IMR-90 (cell line): ENCODE measurements around the gene SLC25A41. TPM values are rescaled to one million over a fixed set of nuclear protein-coding genes. Genes with fewer than 3 reads are reported as not detected.

ENCODE experiments used
- ATAC-seq: fragments of 200-7000 bp; cut with Tn5 transposase; 2 replicates; pipeline ENCODE4 v1.9.1; 2020; ENCODE audit warnings: low read depth, mild to moderate bottlenecking, moderate library complexity
- BruUV-seq: library from RNA; stranded (reverse); fragments of 400-500 nt; replicated peaks from 2 replicates; lab custom pipeline; 2021; lab: Mats Ljungman, UMichigan
- CTCF ChIA-PET: fragments of 300-600 bp; formaldehyde crosslinking; extraction: SDS; loops from one replicate; lab custom pipeline; 2021; ENCODE audit warnings: antibody characterized with exemption; lab: Yijun Ruan, JAX
- POLR2A ChIA-PET: fragments of 300-600 bp; sonication (Branson Sonifier 250); formaldehyde crosslinking; loops from one replicate; lab custom pipeline; 2022; ENCODE audit warnings: antibody characterized with exemption; ENCODE audit not compliant: unreplicated experiment; lab: Charles Lee
- DNase-seq: peaks from one replicate; pipeline ENCODE4 v3.0.0; 2013
- H2AFZ ChIP-seq: replicated peaks from 2 replicates; pipeline ENCODE3; 2013; ENCODE audit warnings: low read length, mild to moderate bottlenecking; ENCODE audit not compliant: poor library complexity
- H2AK5ac ChIP-seq: 2 replicates; pipeline ENCODE4 v1.6.1; 2013; ENCODE audit warnings: low read depth, low read length, inconsistent platforms
- H2AK9ac ChIP-seq: replicated peaks from 2 replicates; pipeline ENCODE3; 2013; ENCODE audit warnings: mild to moderate bottlenecking, low read depth, low read length, moderate library complexity; ENCODE audit not compliant: poor library complexity
- H2BK120ac ChIP-seq: 2 replicates; pipeline ENCODE4 v1.6.1; 2013; ENCODE audit warnings: low read depth, low read length, inconsistent platforms
- H2BK15ac ChIP-seq: 3 replicates; pipeline ENCODE4 v1.6.1; 2013; ENCODE audit warnings: low read depth, low read length, inconsistent platforms
- H2BK20ac ChIP-seq: 2 replicates; pipeline ENCODE4 v1.6.1; 2013; ENCODE audit warnings: low read depth, mild to moderate bottlenecking, inconsistent platforms, low read length, moderate library complexity
- H2BK5ac ChIP-seq: 2 replicates; pipeline ENCODE4 v1.6.1; 2013; ENCODE audit warnings: mild to moderate bottlenecking, low read depth, low read length, inconsistent platforms; ENCODE audit not compliant: poor library complexity, severe bottlenecking
- H3K14ac ChIP-seq: replicated peaks from 2 replicates; pipeline ENCODE4 v1.6.1; 2013; ENCODE audit warnings: low read depth, low read length, inconsistent platforms
- H3K18ac ChIP-seq: 2 replicates; pipeline ENCODE4 v1.6.1; 2013; ENCODE audit warnings: low read depth, low read length, control low read depth
- H3K23ac ChIP-seq: 2 replicates; pipeline ENCODE4 v1.6.1; 2013; ENCODE audit warnings: low read depth, low read length, inconsistent platforms
- H3K27ac ChIP-seq: 2 replicates; pipeline ENCODE4 v1.5.1; 2013; ENCODE audit warnings: mild to moderate bottlenecking, control low read depth, low read length; ENCODE audit not compliant: insufficient read depth
- H3K27me3 ChIP-seq: 2 replicates; pipeline ENCODE4 v1.6.1; 2013; ENCODE audit warnings: low read length; ENCODE audit not compliant: control insufficient read depth, insufficient read depth
- H3K36me3 ChIP-seq: 2 replicates; pipeline ENCODE4 v1.6.1; 2013; ENCODE audit warnings: low read length, mixed read lengths; ENCODE audit not compliant: control insufficient read depth, insufficient read depth
- H3K4ac ChIP-seq: 2 replicates; pipeline ENCODE4 v1.6.1; 2013; ENCODE audit warnings: low read depth, low read length, inconsistent platforms
- H3K4me1 ChIP-seq: 2 replicates; pipeline ENCODE4 v1.6.1; 2013; ENCODE audit warnings: low read length, mixed read lengths; ENCODE audit not compliant: control insufficient read depth, insufficient read depth
- H3K4me2 ChIP-seq: 2 replicates; pipeline ENCODE4 v1.6.1; 2013; ENCODE audit warnings: low read depth, mild to moderate bottlenecking, control low read depth, low read length, moderate library complexity
- H3K4me3 ChIP-seq: 2 replicates; pipeline ENCODE4 v1.5.1; 2013; ENCODE audit warnings: low read depth, mild to moderate bottlenecking, control low read depth, low read length, moderate library complexity; ENCODE audit not compliant: insufficient read depth
- H3K56ac ChIP-seq: 2 replicates; pipeline ENCODE4 v1.6.1; 2013; ENCODE audit warnings: low read length, inconsistent platforms; ENCODE audit not compliant: insufficient read depth; ENCODE audit errors: extremely low read depth
- H3K79me1 ChIP-seq, 2 experiments: 2 replicates each; pipeline ENCODE4 v1.6.1; 2013; ENCODE audit warnings: low read length in 2 of 2, inconsistent platforms in 1 of 2, low read depth in 1 of 2
- H3K9ac ChIP-seq: 2 replicates; pipeline ENCODE4 v1.6.1; 2013; ENCODE audit warnings: low read depth, low read length, control low read depth
- H3K9me1 ChIP-seq: 2 replicates; pipeline ENCODE4 v1.6.1; 2013; ENCODE audit warnings: low read length, inconsistent platforms; ENCODE audit not compliant: insufficient read depth
- H3K9me3 ChIP-seq: 2 replicates; pipeline ENCODE4 v1.6.1; 2013; ENCODE audit warnings: low read length; ENCODE audit not compliant: control insufficient read depth, insufficient read depth
- H4K20me1 ChIP-seq: 2 replicates; pipeline ENCODE4 v1.6.1; 2013; ENCODE audit warnings: low read length, inconsistent platforms; ENCODE audit not compliant: insufficient read depth
- H4K5ac ChIP-seq: 2 replicates; pipeline ENCODE4 v1.6.1; 2013; ENCODE audit warnings: mild to moderate bottlenecking, low read depth, low read length, control low read depth
- H4K8ac ChIP-seq, 2 experiments: 2 replicates each; pipeline ENCODE4 v1.6.1; 2013; ENCODE audit warnings: low read depth in 2 of 2, low read length in 2 of 2, control low read depth in 1 of 2, inconsistent platforms in 1 of 2
- H4K91ac ChIP-seq: 2 replicates; pipeline ENCODE4 v1.6.1; 2013; ENCODE audit warnings: low read depth, low read length, inconsistent platforms; ENCODE audit not compliant: insufficient read depth
- BHLHE40 ChIP-seq: fragments of 150-350 bp; IDR thresholded peaks from 2 replicates; pipeline ENCODE4 v1.6.1; 2016; ENCODE audit warnings: mild to moderate bottlenecking, low read depth, low read length
- CEBPB ChIP-seq: IDR thresholded peaks from 2 replicates; pipeline ENCODE4 v1.6.1; 2012; ENCODE audit warnings: low read depth, low read length, improper control_type of control experiment
- CHD1 ChIP-seq: IDR thresholded peaks from 2 replicates; pipeline ENCODE4 v1.6.1; 2012; ENCODE audit warnings: low read depth, low read length, improper control_type of control experiment
- CTCF ChIP-seq: conservative IDR thresholded peaks from 2 replicates; pipeline ENCODE4 v1.5.1; 2012; ENCODE audit warnings: mild to moderate bottlenecking, low read depth, low read length, improper control_type of control experiment
- ELK1 ChIP-seq: fragments of 150-350 bp; IDR thresholded peaks from 2 replicates; pipeline ENCODE4 v1.6.1; 2016; ENCODE audit warnings: low read depth, mild to moderate bottlenecking, low read length, moderate library complexity, borderline replicate concordance
- FOS ChIP-seq: fragments of 150-350 bp; IDR thresholded peaks from 2 replicates; pipeline ENCODE4 v1.6.1; 2016; ENCODE audit warnings: low read depth, low read length
- MAFK ChIP-seq: IDR thresholded peaks from 2 replicates; pipeline ENCODE4 v1.6.1; 2012; ENCODE audit warnings: low read depth, low read length, improper control_type of control experiment
- MAZ ChIP-seq: IDR thresholded peaks from 2 replicates; pipeline ENCODE4 v1.6.1; 2012; ENCODE audit warnings: low read depth, mild to moderate bottlenecking, low read length, improper control_type of control experiment, moderate library complexity, borderline replicate concordance
- MXI1 ChIP-seq: IDR thresholded peaks from 2 replicates; pipeline ENCODE4 v1.6.1; 2012; ENCODE audit warnings: low read depth, mild to moderate bottlenecking, low read length, moderate library complexity, borderline replicate concordance
- POLR2A ChIP-seq: IDR thresholded peaks from 2 replicates; pipeline ENCODE4 v1.6.1; 2012; ENCODE audit warnings: mild to moderate bottlenecking, low read depth, low read length
- RAD21 ChIP-seq: IDR thresholded peaks from 2 replicates; pipeline ENCODE4 v1.6.1; 2012; ENCODE audit warnings: low read length, improper control_type of control experiment
- RCOR1 ChIP-seq: IDR thresholded peaks from 2 replicates; pipeline ENCODE4 v1.6.1; 2012; ENCODE audit warnings: mild to moderate bottlenecking, low read length, improper control_type of control experiment; ENCODE audit not compliant: insufficient replicate concordance
- RFX5 ChIP-seq: IDR thresholded peaks from 2 replicates; pipeline ENCODE4 v1.8.0; 2012; ENCODE audit warnings: low read depth, mild to moderate bottlenecking, low read length, moderate library complexity
- SMC3 ChIP-seq: fragments of 150-350 bp; IDR thresholded peaks from 2 replicates; pipeline ENCODE4 v1.6.1; 2016; ENCODE audit warnings: low read depth, mild to moderate bottlenecking, antibody characterized with exemption, low read length, moderate library complexity
- USF2 ChIP-seq: fragments of 150-350 bp; IDR thresholded peaks from 2 replicates; pipeline ENCODE4 v1.6.1; 2017; ENCODE audit warnings: mild to moderate bottlenecking, antibody characterized with exemption, low read length, low read depth
- whole genome bisulfite sequencing, 2 experiments: methylation state at CpG; one replicate each; pipeline versions ENCODE4 v1.1.5 to v1.1.7; 2013; ENCODE audit warnings: missing lambda C conversion rate in 2 of 2; ENCODE audit not compliant: insufficient read length in 1 of 2; ENCODE audit errors: extremely low coverage in 2 of 2; 5-methylcytosine and 5-hydroxymethylcytosine counted together
- dilution Hi-C: fragments of 300-500 bp; cut with HindIII; formaldehyde crosslinking; loops from one replicate; pipeline ENCODE4 v1.14.3; 2018; ENCODE audit warnings: low sequenced_read_pairs; ENCODE audit not compliant: unreplicated experiment
- in situ Hi-C: fragments of 300-500 bp; cut with MboI; formaldehyde crosslinking; loops from 3 replicates; pipeline ENCODE4 v1.14.3; 2019; ENCODE audit warnings: low sequenced_read_pairs, inconsistent platforms, mixed read lengths
- intact Hi-C: fragments of 100-400 bp; cut with micrococcal nuclease; formaldehyde crosslinking; loops from 2 replicates; pipeline ENCODE4 v1.10.0; 2022
- polyA plus RNA-seq, 3 experiments: library from polyadenylated mRNA; depleted of rRNA; stranded (reverse); fragments of >200 nt; gene quantifications; 2 replicates each; pipeline ENCODE4 v1.2.3, GENCODE V29; 2012; ENCODE audit warnings: low replicate concordance in 1 of 3
- total RNA-seq: library from RNA; depleted of rRNA; stranded (reverse); fragments of >200 nt; gene quantifications from 2 replicates; pipeline ENCODE4 v1.2.3, GENCODE V29; 2012

Gene SLC25A41
- total and polyA plus RNA-seq, 2 of the 4 experiments (the other 2 are of a cell fraction): not detected

GRCh38 chr19:6387372-6387771, 46.2 kb downstream of the SLC25A41 start:
- Histone ChIP-seq H3K9ac (no peak overlapping the region), H4K5ac (no peak overlapping the region), H2BK5ac (no peak overlapping the region), H3K27ac (no peak overlapping the region), H3K4me2 (no peak overlapping the region), H3K27me3 (no peaks in the 10 kb centered on the region), H3K56ac (no peak overlapping the region), H3K4me3 (no peak overlapping the region), H3K18ac (no peak overlapping the region), H4K8ac (no peak overlapping the region), H2BK20ac (no peak overlapping the region), H3K23ac (no peak overlapping the region), H2AK9ac (no peak overlapping the region), H4K91ac (no peak overlapping the region), H3K9me1 (peaks cover 3% of the 10 kb centered on the region; the same call in 1 of the 2 replicates), H3K36me3 (peaks cover 56% of the 10 kb centered on the region), H3K4me1 (peaks cover 4% of the 10 kb centered on the region), H3K4ac (no peak overlapping the region), H3K9me3 (no peaks in the 10 kb centered on the region), H4K20me1 (no peaks in the 10 kb centered on the region), H2BK15ac (no peak overlapping the region), H3K14ac (no peak overlapping the region), H2AFZ (no peak overlapping the region), H2AK5ac (no peak overlapping the region), H2BK120ac (no peak overlapping the region), H3K79me1 (peaks cover 14 to 24% of the 10 kb centered on the region in 2 experiments)
- TF ChIP-seq RAD21 (no peak), BHLHE40 (no peak), MAFK (no peak), MAZ (no peak), POLR2A (no peak), RFX5 (no peak), RCOR1 (no peak), CTCF (no peak), USF2 (no peak), SMC3 (no peak), CEBPB (no peak), ELK1 (no peak), MXI1 (no peak), FOS (no peak), CHD1 (no peak)
- CTCF ChIA-PET: no interaction called here
- DNase-seq (no peak), ATAC-seq (no peak)
- intact Hi-C loops (no loop called here), dilution Hi-C loops (no loop called here), in situ Hi-C loops (no loop called here)
- BruUV-seq: no TSS peak
- WGBS, 2 experiments: 100% methylated on average over 9 of the region's 19 CpGs; no CpG with 5 or more reads in 1 of the 2 experiments
- POLR2A ChIA-PET: no interaction called here
